H9 (cell line): ENCODE measurements around the gene NAA35. TPM values are rescaled to one million over a fixed set of nuclear protein-coding genes. Genes with fewer than 3 reads are reported as not detected.

Experiments used
- DNase-seq: peaks from one replicate; pipeline ENCODE4 v3.0.0-alpha.2; 2017
- H2AFZ ChIP-seq: one replicate; pipeline ENCODE4 v1.6.1; 2013; ENCODE audit warnings: mild to moderate bottlenecking, low read length, control low read depth, moderate library complexity
- H2AK5ac ChIP-seq: 2 replicates; pipeline ENCODE4 v1.6.1; 2013; ENCODE audit warnings: low read length, control low read depth, mixed read lengths; ENCODE audit not compliant: insufficient read length
- H2BK120ac ChIP-seq: one replicate; pipeline ENCODE4 v1.6.1; 2013; ENCODE audit warnings: low read depth, mild to moderate bottlenecking, low read length, control low read depth, inconsistent platforms; ENCODE audit not compliant: poor library complexity, severe bottlenecking
- H2BK12ac ChIP-seq: 2 replicates; pipeline ENCODE4 v1.6.1; 2013; ENCODE audit warnings: low read length, control low read depth, mixed read lengths, low read depth; ENCODE audit not compliant: insufficient read length
- H2BK15ac ChIP-seq: 2 replicates; pipeline ENCODE4 v1.6.1; 2013; ENCODE audit warnings: low read depth, low read length, control low read depth
- H2BK20ac ChIP-seq: one replicate; pipeline ENCODE4 v1.6.1; 2013; ENCODE audit warnings: low read depth, mild to moderate bottlenecking, low read length, control low read depth, inconsistent platforms; ENCODE audit not compliant: poor library complexity, severe bottlenecking
- H2BK5ac ChIP-seq: 2 replicates; pipeline ENCODE4 v1.6.1; 2013; ENCODE audit warnings: low read length, control low read depth, mixed read lengths; ENCODE audit not compliant: insufficient read length
- H3K14ac ChIP-seq: 2 replicates; pipeline ENCODE4 v1.6.1; 2013; ENCODE audit warnings: low read length, control low read depth; ENCODE audit not compliant: insufficient read depth
- H3K18ac ChIP-seq: 2 replicates; pipeline ENCODE4 v1.6.1; 2013; ENCODE audit warnings: low read depth, mild to moderate bottlenecking, mixed read lengths, low read length, control low read depth; ENCODE audit not compliant: insufficient read length
- H3K23ac ChIP-seq: 2 replicates; pipeline ENCODE4 v1.6.1; 2013; ENCODE audit warnings: low read length, control low read depth, mixed read lengths, low read depth; ENCODE audit not compliant: insufficient read length
- H3K23me2 ChIP-seq: 2 replicates; pipeline ENCODE4 v1.6.1; 2013; ENCODE audit warnings: low read depth, mild to moderate bottlenecking, mixed read lengths, low read length, control low read depth; ENCODE audit not compliant: insufficient read length, poor library complexity, severe bottlenecking
- H3K27ac ChIP-seq: 2 replicates; pipeline ENCODE4 v1.5.1; 2013; ENCODE audit warnings: low read length, control low read depth, mixed read lengths, low read depth; ENCODE audit not compliant: insufficient read length
- H3K27me3 ChIP-seq: 2 replicates; pipeline ENCODE4 v1.6.1; 2013; ENCODE audit warnings: low read length, control low read depth, inconsistent platforms; ENCODE audit not compliant: insufficient read depth
- H3K4ac ChIP-seq: 2 replicates; pipeline ENCODE4 v1.6.1; 2013; ENCODE audit warnings: low read depth, mild to moderate bottlenecking, control low read depth, inconsistent platforms, low read length, moderate library complexity
- H3K4me1 ChIP-seq: 2 replicates; pipeline ENCODE4 v1.6.1; 2013; ENCODE audit warnings: low read length, control low read depth, inconsistent platforms; ENCODE audit not compliant: insufficient read depth
- H3K4me2 ChIP-seq: 2 replicates; pipeline ENCODE4 v1.6.1; 2013; ENCODE audit warnings: low read length, control low read depth, mixed read lengths; ENCODE audit not compliant: insufficient read length, insufficient read depth
- H3K56ac ChIP-seq: 2 replicates; pipeline ENCODE4 v1.6.1; 2013; ENCODE audit warnings: low read depth, mild to moderate bottlenecking, mixed read lengths, low read length, control low read depth; ENCODE audit not compliant: insufficient read length
- H3K79me1 ChIP-seq: 2 replicates; pipeline ENCODE4 v1.6.1; 2013; ENCODE audit warnings: low read depth, mild to moderate bottlenecking, moderate library complexity, low read length, control low read depth, inconsistent platforms; ENCODE audit not compliant: insufficient read depth, poor library complexity, severe bottlenecking
- H3K79me2 ChIP-seq: 2 replicates; pipeline ENCODE4 v1.6.1; 2013; ENCODE audit warnings: low read length, control low read depth, inconsistent platforms; ENCODE audit not compliant: insufficient read depth
- H3K9ac ChIP-seq: 2 replicates; pipeline ENCODE4 v1.6.1; 2013; ENCODE audit warnings: low read length, control low read depth, mixed read lengths; ENCODE audit not compliant: insufficient read length; ENCODE audit errors: extremely low read depth
- H3K9me3 ChIP-seq: one replicate; pipeline ENCODE4 v1.6.1; 2013; ENCODE audit warnings: low read depth, low read length, inconsistent platforms; ENCODE audit not compliant: control insufficient read depth
- H3T11ph ChIP-seq: one replicate; pipeline ENCODE4 v1.6.1; 2013; ENCODE audit warnings: mild to moderate bottlenecking, low read length, control low read depth, inconsistent platforms
- H4K20me1 ChIP-seq: one replicate; pipeline ENCODE4 v1.6.1; 2013; ENCODE audit not compliant: control insufficient read depth, insufficient read length, insufficient read depth
- H4K5ac ChIP-seq: 2 replicates; pipeline ENCODE4 v1.6.1; 2013; ENCODE audit warnings: low read depth, mild to moderate bottlenecking, mixed read lengths, low read length, control low read depth; ENCODE audit not compliant: insufficient read length
- H4K8ac ChIP-seq: replicated peaks from 2 replicates; pipeline ENCODE4 v1.6.1; 2013; ENCODE audit warnings: low read length, control low read depth, mixed read lengths, low read depth; ENCODE audit not compliant: insufficient read length
- H4K91ac ChIP-seq: 2 replicates; pipeline ENCODE4 v1.6.1; 2013; ENCODE audit warnings: low read depth, mild to moderate bottlenecking, moderate library complexity, mixed read lengths, low read length, control low read depth; ENCODE audit not compliant: insufficient read length
- H3K27ac Mint-ChIP-seq, 3 experiments: 2 replicates in 2 of 3; 3 replicates in 1 of 3; pipeline ENCODE4 v1.8.0; 2020 to 2021; ENCODE audit warnings: mixed read lengths in 3 of 3, mild to moderate bottlenecking in 1 of 3, moderate library complexity in 1 of 3
- H3K27me3 Mint-ChIP-seq: 2 replicates; pipeline ENCODE4 v1.8.0; 2021; ENCODE audit warnings: low read depth, mild to moderate bottlenecking, moderate library complexity, mixed read lengths
- H3K36me3 Mint-ChIP-seq, 3 experiments: 2 replicates in 2 of 3; 3 replicates in 1 of 3; pipeline ENCODE4 v1.8.0; 2020 to 2021; ENCODE audit warnings: low read depth in 3 of 3, mixed read lengths in 3 of 3; ENCODE audit not compliant: insufficient read depth in 1 of 3
- H3K4me1 Mint-ChIP-seq, 2 experiments: 2 replicates each; pipeline ENCODE4 v1.8.0; 2020; ENCODE audit warnings: mixed read lengths in 2 of 2
- H3K4me3 Mint-ChIP-seq, 2 experiments: 2 replicates in 1 of 2; 3 replicates in 1 of 2; pipeline ENCODE4 v1.8.0; 2020 to 2021; ENCODE audit warnings: mild to moderate bottlenecking in 2 of 2, mixed read lengths in 2 of 2, moderate library complexity in 1 of 2
- H3K9me3 Mint-ChIP-seq, 2 experiments: 2 replicates in 1 of 2; 3 replicates in 1 of 2; pipeline ENCODE4 v1.8.0; 2020; ENCODE audit warnings: mild to moderate bottlenecking in 2 of 2, mixed read lengths in 2 of 2, moderate library complexity in 1 of 2
- CTCF ChIP-seq: fragments of 200-600 bp; sonication (generic); conservative IDR thresholded peaks from 3 replicates; pipeline ENCODE4 v1.8.0; 2021; ENCODE audit warnings: antibody characterized with exemption, mild to moderate bottlenecking
- WGBS: extraction: QIAGEN DNeasy Blood & Tissue Kit; methylation state at CpG from one replicate; pipeline ENCODE4 v1.1.7; 2013; ENCODE audit warnings: missing lambda C conversion rate, low lambda C conversion rate, mixed read lengths; ENCODE audit not compliant: insufficient read length; ENCODE audit errors: extremely low coverage; 5-methylcytosine and 5-hydroxymethylcytosine counted together
- total RNA-seq: library from RNA; stranded (reverse); gene quantifications from 2 replicates; pipeline ENCODE4 v1.2.1, GENCODE V29; 2021

The NAA35 gene
- total RNA-seq, 1 experiment from 2014 or later = 38.6 TPM

GRCh38 chr9:86062845-86063693 is 122.1 kb downstream of the NAA35 start:
- H2BK5ac ChIP-seq = no peak overlapping the region
- H3K23ac ChIP-seq = no peak overlapping the region
- H3K79me2 ChIP-seq = no peaks in the 10 kb centered on the region
- no peak overlapping the region; the same call in 1 of the 2 replicates for H3K14ac ChIP-seq
- no peak overlapping the region for H2BK12ac ChIP-seq
- H3K36me3 Mint-ChIP-seq = peaks cover 7 to 8% (median 7%) of the 10 kb centered on the region in 3 experiments; a peak in 5 of 7 replicates
- H2AK5ac ChIP-seq = no peak overlapping the region
- H4K8ac ChIP-seq = no peak overlapping the region
- no peaks in the 10 kb centered on the region for H3K79me1 ChIP-seq
- no peaks in the 10 kb centered on the region for H3K27me3 Mint-ChIP-seq
- no peaks in the 10 kb centered on the region for H3K9me3 Mint-ChIP-seq
- H3K9me3 ChIP-seq = no peaks in the 10 kb centered on the region
- H3K9ac ChIP-seq = no peak overlapping the region
- H3K27ac Mint-ChIP-seq = peak overlapping the region; percentile 3 to 86 (median 9); a peak in 1 of 7 replicates
- H3K27ac ChIP-seq = no peak overlapping the region
- no peak overlapping the region for H3K4me3 Mint-ChIP-seq
- no peak overlapping the region for H3K4ac ChIP-seq
- no peak overlapping the region for H2BK15ac ChIP-seq
- WGBS = no CpG with 5 or more reads among the region's 16 CpGs
- H4K20me1 ChIP-seq = no peaks in the 10 kb centered on the region
- TF ChIP-seq CTCF = no peak
- no peaks in the 10 kb centered on the region for H3K27me3 ChIP-seq
- no peak for DNase-seq
- no peak overlapping the region for H2AFZ ChIP-seq
- no peak overlapping the region for H3K56ac ChIP-seq
- H2BK120ac ChIP-seq = no peak overlapping the region
- no peak overlapping the region for H4K5ac ChIP-seq
- no peak overlapping the region for H3K4me2 ChIP-seq
- H3K4me1 ChIP-seq = peaks cover 3% of the 10 kb centered on the region
- H4K91ac ChIP-seq = no peak overlapping the region
- H3K18ac ChIP-seq = no peak overlapping the region
- no peak overlapping the region for H3T11ph ChIP-seq
- H3K23me2 ChIP-seq = no peaks in the 10 kb centered on the region
- peaks cover 24 to 32% of the 10 kb centered on the region in 2 experiments for H3K4me1 Mint-ChIP-seq
- H2BK20ac ChIP-seq = no peak overlapping the region
